Activated CD4-positive, alpha-beta memory T cell treated with anti-CD3 and anti-CD28 coated beads for 36 hours (primary cell): ENCODE measurements around the gene TAF1B. TPM values are rescaled to one million over a fixed set of nuclear protein-coding genes. Genes with fewer than 3 reads are reported as not detected.

Source experiments
- CTCF ChIA-PET: fragments of 350-600 bp; sonication (Branson Sonifier 250); formaldehyde crosslinking; loops from one replicate; lab custom pipeline; 2021; ENCODE audit warnings: antibody characterized with exemption, inconsistent platforms; lab: Charles Lee
- POLR2A ChIA-PET: fragments of 350-600 bp; sonication (Branson Sonifier 250); formaldehyde crosslinking; loops from one replicate; lab custom pipeline; 2021; ENCODE audit warnings: antibody characterized with exemption; lab: Charles Lee
- DNase-seq: peaks from one replicate; pipeline ENCODE4 v3.0.0-alpha.2; 2020
- H3K27ac Mint-ChIP-seq: one replicate; pipeline ENCODE4 v1.8.0; 2021; ENCODE audit warnings: mixed read lengths
- H3K27me3 Mint-ChIP-seq: one replicate; pipeline ENCODE4 v1.8.0; 2021; ENCODE audit warnings: mixed read lengths
- H3K36me3 Mint-ChIP-seq: one replicate; pipeline ENCODE4 v1.8.0; 2021; ENCODE audit warnings: mixed read lengths
- H3K4me1 Mint-ChIP-seq: one replicate; pipeline ENCODE4 v1.8.0; 2021; ENCODE audit warnings: low read depth, mixed read lengths
- H3K4me3 Mint-ChIP-seq: one replicate; pipeline ENCODE4 v1.8.0; 2021; ENCODE audit warnings: mild to moderate bottlenecking, mixed read lengths
- H3K9me3 Mint-ChIP-seq: one replicate; pipeline ENCODE4 v1.8.0; 2021; ENCODE audit warnings: mixed read lengths
- intact Hi-C: fragments of 100-400 bp; cut with micrococcal nuclease; formaldehyde crosslinking; loops from one replicate; pipeline ENCODE4 v1.15.1; 2023
- total RNA-seq, 2 experiments: library from RNA; stranded (reverse); gene quantifications; one replicate each; pipeline ENCODE4 v1.2.3, GENCODE V29; 2021

The TAF1B gene
- total RNA-seq, 2 experiments from 2014 or later = 32.6 TPM

- Mint-ChIP-seq H3K4me1 (peaks cover 6% of the 10 kb centered on the region), H3K27me3 (peaks cover 5% of the 10 kb centered on the region), H3K4me3 (no peak overlapping the region), H3K9me3 (no peaks in the 10 kb centered on the region), H3K36me3 (no peaks in the 10 kb centered on the region), H3K27ac (no peak overlapping the region)
- CTCF ChIA-PET = no interaction called here
- intact Hi-C loops = loop anchor here (5.0 kb wide), 1 partner anchor 143 kb away; the partner anchor contains the start of gene GRHL1
- no peak for DNase-seq
- POLR2A ChIA-PET = no interaction called here
Measured at GRCh38 chr2:9809448-9810088, 33.7 kb upstream of the TAF1B start.

GRCh38 chr2:9811216-9811615 is 32.1 kb upstream of the TAF1B start:
- Mint-ChIP-seq H3K36me3 (no peaks in the 10 kb centered on the region), H3K4me3 (no peak overlapping the region), H3K27me3 (peaks cover 5% of the 10 kb centered on the region), H3K9me3 (no peaks in the 10 kb centered on the region), H3K27ac (no peak overlapping the region), H3K4me1 (peaks cover 10% of the 10 kb centered on the region)
- DNase-seq = no peak
- ChIA-PET CTCF (interaction anchor here (1.7 to 6.5 kb wide), 4 partner anchors 11 to 236 kb away, joined by 5 to 149 read pairs (median 62); partner anchors contain the start of genes KLF11 and TAF1B), POLR2A (no interaction called here)
- intact Hi-C loops = loop anchor here (5.0 kb wide), 1 partner anchor 141 kb away; the partner anchor contains the start of gene GRHL1

GRCh38 chr2:9811679-9812511 is 31.4 kb upstream of the TAF1B start:
- Mint-ChIP-seq H3K4me3 (no peak overlapping the region), H3K9me3 (no peaks in the 10 kb centered on the region), H3K27me3 (peaks cover 5% of the 10 kb centered on the region), H3K36me3 (no peaks in the 10 kb centered on the region), H3K4me1 (peaks cover 14% of the 10 kb centered on the region), H3K27ac (no peak overlapping the region)
- no peak for DNase-seq
- POLR2A ChIA-PET = interaction anchor here (1.4 kb wide), 1 partner anchor 11 kb away, joined by 3 read pairs; no protein-coding TSS in a partner anchor
- CTCF ChIA-PET = interaction anchor here (0.9 to 6.5 kb wide), 10 partner anchors 11 to 260 kb away, joined by 3 to 149 read pairs (median 24); partner anchors contain the start of genes KLF11 and TAF1B
- intact Hi-C loops = loop anchor here (5.0 kb wide), 1 partner anchor 140 kb away; the partner anchor contains the start of gene GRHL1

- peaks cover 14% of the 10 kb centered on the region for H3K4me1 Mint-ChIP-seq
- H3K9me3 Mint-ChIP-seq = no peaks in the 10 kb centered on the region
Measured at GRCh38 chr2:9812945-9813311, 30.3 kb upstream of the TAF1B start.

GRCh38 chr2:9813312-9814128 is 29.8 kb upstream of the TAF1B start:
- no peak overlapping the region for H3K4me3 Mint-ChIP-seq
- ChIA-PET POLR2A (interaction anchor here (0.6 to 2.5 kb wide), 3 partner anchors 11 to 30 kb away, joined by 3 to 7 read pairs (median 3); partner anchors contain the start of gene TAF1B), CTCF (interaction anchor here (0.6 to 6.5 kb wide), 56 partner anchors 9 to 622 kb away, joined by 3 to 149 read pairs (median 4); partner anchors contain the start of genes KLF11 and TAF1B)
- no peaks in the 10 kb centered on the region for H3K36me3 Mint-ChIP-seq
- H3K27me3 Mint-ChIP-seq = peaks cover 5% of the 10 kb centered on the region
- H3K27ac Mint-ChIP-seq = no peak overlapping the region
- no peaks in the 10 kb centered on the region for H3K9me3 Mint-ChIP-seq
- peaks cover 14% of the 10 kb centered on the region for H3K4me1 Mint-ChIP-seq
- peak; percentile 80 for DNase-seq
- intact Hi-C loops = loop anchor here (1.0 to 5.0 kb wide), 3 partner anchors 101 to 235 kb away; partner anchors contain the start of gene GRHL1

More at GRCh38 chr2:9812945-9813311, 30.3 kb upstream of the TAF1B start:
- Mint-ChIP-seq H3K27me3 (peaks cover 5% of the 10 kb centered on the region), H3K27ac (no peak overlapping the region), H3K4me3 (no peak overlapping the region), H3K36me3 (no peaks in the 10 kb centered on the region)
- intact Hi-C loops = loop anchor here (5.0 kb wide), 1 partner anchor 139 kb away; the partner anchor contains the start of gene GRHL1
- DNase-seq = no peak
- CTCF ChIA-PET = interaction anchor here (0.7 to 6.5 kb wide), 31 partner anchors 11 to 622 kb away, joined by 3 to 149 read pairs (median 4); partner anchors contain the start of genes KLF11 and TAF1B
- POLR2A ChIA-PET = interaction anchor here (1.4 kb wide), 1 partner anchor 12 kb away, joined by 3 read pairs; no protein-coding TSS in a partner anchor

GRCh38 chr2:9814129-9814868 is 29.0 kb upstream of the TAF1B start:
- no peak for DNase-seq
- no peak overlapping the region for H3K4me3 Mint-ChIP-seq
- intact Hi-C loops = loop anchor here (1.0 to 5.0 kb wide), 3 partner anchors 101 to 234 kb away; partner anchors contain the start of gene GRHL1
- H3K27me3 Mint-ChIP-seq = peaks cover 5% of the 10 kb centered on the region
- CTCF ChIA-PET = interaction anchor here (0.5 to 6.5 kb wide), 49 partner anchors 9 to 621 kb away, joined by 3 to 149 read pairs (median 4); partner anchors contain the start of genes KLF11 and TAF1B
- no peaks in the 10 kb centered on the region for H3K9me3 Mint-ChIP-seq
- POLR2A ChIA-PET = interaction anchor here (1.0 to 2.5 kb wide), 2 partner anchors 29 to 234 kb away, joined by 3 to 7 read pairs; partner anchors contain the start of gene TAF1B
- H3K36me3 Mint-ChIP-seq = no peaks in the 10 kb centered on the region
- peaks cover 14% of the 10 kb centered on the region for H3K4me1 Mint-ChIP-seq
- no peak overlapping the region for H3K27ac Mint-ChIP-seq

GRCh38 chr2:9815076-9815475 is 28.2 kb upstream of the TAF1B start:
- ChIA-PET CTCF (interaction anchor here (0.6 to 6.5 kb wide), 24 partner anchors 15 to 620 kb away, joined by 3 to 149 read pairs (median 5); partner anchors contain the start of genes KLF11 and TAF1B), POLR2A (interaction anchor here (1.0 to 2.5 kb wide), 2 partner anchors 28 to 234 kb away, joined by 3 to 7 read pairs; partner anchors contain the start of gene TAF1B)
- H3K4me3 Mint-ChIP-seq = no peak overlapping the region
- DNase-seq = no peak
- no peaks in the 10 kb centered on the region for H3K9me3 Mint-ChIP-seq
- no peaks in the 10 kb centered on the region for H3K36me3 Mint-ChIP-seq
- H3K27me3 Mint-ChIP-seq = peaks cover 5% of the 10 kb centered on the region
- no peak overlapping the region for H3K27ac Mint-ChIP-seq
- peaks cover 14% of the 10 kb centered on the region for H3K4me1 Mint-ChIP-seq
- intact Hi-C loops = loop anchor here (2.0 kb wide), 1 partner anchor 100 kb away; no protein-coding TSS in a partner anchor

- no peaks in the 10 kb centered on the region for H3K36me3 Mint-ChIP-seq
- H3K27ac Mint-ChIP-seq = no peak overlapping the region
- ChIA-PET POLR2A (interaction anchor here (2.5 kb wide), 1 partner anchor 27 kb away, joined by 7 read pairs; the partner anchor contains the start of gene TAF1B), CTCF (interaction anchor here (0.6 to 6.5 kb wide), 13 partner anchors 15 to 619 kb away, joined by 3 to 149 read pairs (median 5); partner anchors contain the start of genes KLF11 and TAF1B)
- H3K4me3 Mint-ChIP-seq = no peak overlapping the region
- H3K9me3 Mint-ChIP-seq = no peaks in the 10 kb centered on the region
- H3K4me1 Mint-ChIP-seq = peaks cover 14% of the 10 kb centered on the region
- peaks cover 5% of the 10 kb centered on the region for H3K27me3 Mint-ChIP-seq
- DNase-seq = no peak
- intact Hi-C loops = loop anchor here (2.0 kb wide), 1 partner anchor 99 kb away; no protein-coding TSS in a partner anchor
Measured at GRCh38 chr2:9815844-9816279, 27.4 kb upstream of the TAF1B start.

GRCh38 chr2:9818097-9818496 is 25.2 kb upstream of the TAF1B start:
- CTCF ChIA-PET = interaction anchor here (1.0 kb wide), 1 partner anchor 16 kb away, joined by 5 read pairs; no protein-coding TSS in a partner anchor
- intact Hi-C loops = no loop called here
- H3K27ac Mint-ChIP-seq = no peak overlapping the region

GRCh38 chr2:9819551-9819950 is 23.7 kb upstream of the TAF1B start:
- intact Hi-C loops = no loop called here
- no peak for DNase-seq
- H3K4me1 Mint-ChIP-seq = peaks cover 9% of the 10 kb centered on the region
- no peaks in the 10 kb centered on the region for H3K36me3 Mint-ChIP-seq
- POLR2A ChIA-PET = no interaction called here
- H3K9me3 Mint-ChIP-seq = no peaks in the 10 kb centered on the region
- no peak overlapping the region for H3K27ac Mint-ChIP-seq
- peaks cover 2% of the 10 kb centered on the region for H3K27me3 Mint-ChIP-seq
- H3K4me3 Mint-ChIP-seq = no peak overlapping the region
- CTCF ChIA-PET = interaction anchor here (0.6 kb wide), 1 partner anchor 278 kb away, joined by 3 read pairs; no protein-coding TSS in a partner anchor

More at GRCh38 chr2:9818097-9818496, 25.2 kb upstream of the TAF1B start:
- no peaks in the 10 kb centered on the region for H3K36me3 Mint-ChIP-seq
- POLR2A ChIA-PET = no interaction called here
- H3K27me3 Mint-ChIP-seq = peaks cover 1% of the 10 kb centered on the region
- H3K9me3 Mint-ChIP-seq = no peaks in the 10 kb centered on the region
- no peak overlapping the region for H3K4me3 Mint-ChIP-seq
- no peak for DNase-seq
- H3K4me1 Mint-ChIP-seq = peaks cover 14% of the 10 kb centered on the region
